Measurements from ENCODE around the gene UPF3A. TPM values are rescaled to one million over a fixed set of nuclear protein-coding genes. Genes with fewer than 3 reads are reported as not detected.

Gene UPF3A
- total RNA-seq, 1 donor from 2014 or later, result 14.1 TPM

- Histone ChIP-seq H3K9me3 (ENCODE audit: control insufficient read depth in 3 of 3, low read length in 3 of 3) (no peaks in the 10 kb centered on the region), H3K4me3 (ENCODE audit: low read length in 3 of 3) (no peak overlapping the region), H3K4me1 (ENCODE audit: control insufficient read depth in 3 of 3, insufficient read depth in 3 of 3, low read length in 3 of 3) (peaks cover 4 to 13% (median 8%) of the 10 kb centered on the region in 3 donors), H3K36me3 (ENCODE audit: control insufficient read depth in 3 of 3, insufficient read depth in 3 of 3, low read length in 3 of 3) (peaks cover 1 to 25% (median 18%) of the 10 kb centered on the region in 3 donors), H3K27me3 (ENCODE audit: control insufficient read depth in 3 of 3, insufficient read depth in 3 of 3, low read length in 3 of 3) (no peaks in the 10 kb centered on the region), H3K9ac (ENCODE audit: low read depth in 1 of 3, low read length in 3 of 3) (no peak overlapping the region), H3K27ac (ENCODE audit: low read depth, low read length) (no peak overlapping the region)
Measured at GRCh38 chr13:114279146-114279545, 2.3 kb upstream of the UPF3A start.

GRCh38 chr13:114279758-114280355 lies 1.5 kb upstream of the UPF3A start:
- Histone ChIP-seq H3K36me3 (ENCODE audit: control insufficient read depth in 3 of 3, insufficient read depth in 3 of 3, low read length in 3 of 3) (peaks cover 6 to 23% (median 17%) of the 10 kb centered on the region in 3 donors), H3K4me3 (ENCODE audit: low read length in 3 of 3) (no peak overlapping the region), H3K27ac (ENCODE audit: low read depth, low read length) (no peak overlapping the region), H3K4me1 (ENCODE audit: control insufficient read depth in 3 of 3, insufficient read depth in 3 of 3, low read length in 3 of 3) (peaks cover 4 to 13% (median 8%) of the 10 kb centered on the region in 3 donors), H3K9ac (ENCODE audit: low read depth in 1 of 3, low read length in 3 of 3) (peak overlapping the region in 1 of 3 donors; percentile 34), H3K27me3 (ENCODE audit: control insufficient read depth in 3 of 3, insufficient read depth in 3 of 3, low read length in 3 of 3) (no peaks in the 10 kb centered on the region), H3K9me3 (ENCODE audit: control insufficient read depth in 3 of 3, low read length in 3 of 3) (no peaks in the 10 kb centered on the region)

- Histone ChIP-seq H3K27ac (ENCODE audit: low read depth, low read length) (peak overlapping the region; percentile 74), H3K9ac (ENCODE audit: low read depth in 1 of 3, low read length in 3 of 3) (peak overlapping the region; percentile 79 to 84 (median 83)), H3K9me3 (ENCODE audit: control insufficient read depth in 3 of 3, low read length in 3 of 3) (no peaks in the 10 kb centered on the region), H3K4me1 (ENCODE audit: control insufficient read depth in 3 of 3, insufficient read depth in 3 of 3, low read length in 3 of 3) (peaks cover 4 to 13% (median 8%) of the 10 kb centered on the region in 3 donors), H3K36me3 (ENCODE audit: control insufficient read depth in 3 of 3, insufficient read depth in 3 of 3, low read length in 3 of 3) (peaks cover 10 to 26% (median 22%) of the 10 kb centered on the region in 3 donors), H3K4me3 (ENCODE audit: low read length in 3 of 3) (peak overlapping the region; percentile 79 to 88 (median 82)), H3K27me3 (ENCODE audit: control insufficient read depth in 3 of 3, insufficient read depth in 3 of 3, low read length in 3 of 3) (no peaks in the 10 kb centered on the region)
Measured at GRCh38 chr13:114282041-114282670, 755 bp downstream of the UPF3A start.

- H3K4me1 ChIP-seq (ENCODE audit: control insufficient read depth in 3 of 3, insufficient read depth in 3 of 3, low read length in 3 of 3), result peaks cover 4 to 13% (median 8%) of the 10 kb centered on the region in 3 donors
- H3K27ac ChIP-seq (ENCODE audit: low read depth, low read length), result no peak overlapping the region
- peaks cover 19 to 35% (median 31%) of the 10 kb centered on the region in 3 donors for H3K36me3 ChIP-seq (ENCODE audit: control insufficient read depth in 3 of 3, insufficient read depth in 3 of 3, low read length in 3 of 3)
- H3K9me3 ChIP-seq (ENCODE audit: control insufficient read depth in 3 of 3, low read length in 3 of 3), result no peaks in the 10 kb centered on the region
- H3K4me3 ChIP-seq (ENCODE audit: low read length in 3 of 3), result no peak overlapping the region
- no peaks in the 10 kb centered on the region for H3K27me3 ChIP-seq (ENCODE audit: control insufficient read depth in 3 of 3, insufficient read depth in 3 of 3, low read length in 3 of 3)
- no peak overlapping the region for H3K9ac ChIP-seq (ENCODE audit: low read depth in 1 of 3, low read length in 3 of 3)
Measured at GRCh38 chr13:114283576-114283975, 2.2 kb downstream of the UPF3A start.

GRCh38 chr13:114284680-114285079 lies 3.3 kb downstream of the UPF3A start:
- Histone ChIP-seq H3K4me1 (ENCODE audit: control insufficient read depth in 3 of 3, insufficient read depth in 3 of 3, low read length in 3 of 3) (peaks cover 4 to 13% (median 8%) of the 10 kb centered on the region in 3 donors), H3K27ac (ENCODE audit: low read depth, low read length) (no peak overlapping the region), H3K4me3 (ENCODE audit: low read length in 3 of 3) (no peak overlapping the region), H3K9ac (ENCODE audit: low read depth in 1 of 3, low read length in 3 of 3) (no peak overlapping the region), H3K36me3 (ENCODE audit: control insufficient read depth in 3 of 3, insufficient read depth in 3 of 3, low read length in 3 of 3) (peaks cover 21 to 39% (median 34%) of the 10 kb centered on the region in 3 donors), H3K9me3 (ENCODE audit: control insufficient read depth in 3 of 3, low read length in 3 of 3) (no peaks in the 10 kb centered on the region), H3K27me3 (ENCODE audit: control insufficient read depth in 3 of 3, insufficient read depth in 3 of 3, low read length in 3 of 3) (no peaks in the 10 kb centered on the region)

GRCh38 chr13:114285166-114285808 lies 3.9 kb downstream of the UPF3A start:
- Histone ChIP-seq H3K9me3 (ENCODE audit: control insufficient read depth in 3 of 3, low read length in 3 of 3) (no peaks in the 10 kb centered on the region), H3K4me1 (ENCODE audit: control insufficient read depth in 3 of 3, insufficient read depth in 3 of 3, low read length in 3 of 3) (peaks cover 4 to 13% (median 8%) of the 10 kb centered on the region in 3 donors), H3K4me3 (ENCODE audit: low read length in 3 of 3) (no peak overlapping the region), H3K36me3 (ENCODE audit: control insufficient read depth in 3 of 3, insufficient read depth in 3 of 3, low read length in 3 of 3) (peaks cover 25 to 43% (median 38%) of the 10 kb centered on the region in 3 donors), H3K27ac (ENCODE audit: low read depth, low read length) (no peak overlapping the region), H3K9ac (ENCODE audit: low read depth in 1 of 3, low read length in 3 of 3) (no peak overlapping the region), H3K27me3 (ENCODE audit: control insufficient read depth in 3 of 3, insufficient read depth in 3 of 3, low read length in 3 of 3) (no peaks in the 10 kb centered on the region)

- Histone ChIP-seq H3K27ac (ENCODE audit: low read depth, low read length) (no peak overlapping the region), H3K36me3 (ENCODE audit: control insufficient read depth in 3 of 3, insufficient read depth in 3 of 3, low read length in 3 of 3) (peaks cover 27 to 49% (median 40%) of the 10 kb centered on the region in 3 donors), H3K27me3 (ENCODE audit: control insufficient read depth in 3 of 3, insufficient read depth in 3 of 3, low read length in 3 of 3) (no peaks in the 10 kb centered on the region), H3K4me3 (ENCODE audit: low read length in 3 of 3) (no peak overlapping the region), H3K9ac (ENCODE audit: low read depth in 1 of 3, low read length in 3 of 3) (no peak overlapping the region), H3K9me3 (ENCODE audit: control insufficient read depth in 3 of 3, low read length in 3 of 3) (no peaks in the 10 kb centered on the region), H3K4me1 (ENCODE audit: control insufficient read depth in 3 of 3, insufficient read depth in 3 of 3, low read length in 3 of 3) (peaks cover 0 to 7% (median 3%) of the 10 kb centered on the region in 3 donors)
Measured at GRCh38 chr13:114286808-114287207, 5.4 kb downstream of the UPF3A start.

- H3K36me3 ChIP-seq (ENCODE audit: control insufficient read depth in 3 of 3, insufficient read depth in 3 of 3, low read length in 3 of 3), result peaks cover 36 to 56% (median 48%) of the 10 kb centered on the region in 3 donors
- no peak overlapping the region for H3K4me3 ChIP-seq (ENCODE audit: low read length in 3 of 3)
- H3K27me3 ChIP-seq (ENCODE audit: control insufficient read depth in 3 of 3, insufficient read depth in 3 of 3, low read length in 3 of 3), result no peaks in the 10 kb centered on the region
- H3K9ac ChIP-seq (ENCODE audit: low read depth in 1 of 3, low read length in 3 of 3), result no peak overlapping the region
- H3K4me1 ChIP-seq (ENCODE audit: control insufficient read depth in 3 of 3, insufficient read depth in 3 of 3, low read length in 3 of 3), result no peaks in the 10 kb centered on the region
- no peaks in the 10 kb centered on the region for H3K9me3 ChIP-seq (ENCODE audit: control insufficient read depth in 3 of 3, low read length in 3 of 3)
- no peak overlapping the region for H3K27ac ChIP-seq (ENCODE audit: low read depth, low read length)
Measured at GRCh38 chr13:114288157-114288591, 6.8 kb downstream of the UPF3A start.

- H3K9me3 ChIP-seq (ENCODE audit: control insufficient read depth in 3 of 3, low read length in 3 of 3), result no peaks in the 10 kb centered on the region
- H3K4me3 ChIP-seq (ENCODE audit: low read length in 3 of 3), result no peak overlapping the region
- no peaks in the 10 kb centered on the region for H3K27me3 ChIP-seq (ENCODE audit: control insufficient read depth in 3 of 3, insufficient read depth in 3 of 3, low read length in 3 of 3)
- H3K4me1 ChIP-seq (ENCODE audit: control insufficient read depth in 3 of 3, insufficient read depth in 3 of 3, low read length in 3 of 3), result no peaks in the 10 kb centered on the region
- no peak overlapping the region for H3K9ac ChIP-seq (ENCODE audit: low read depth in 1 of 3, low read length in 3 of 3)
- no peak overlapping the region for H3K27ac ChIP-seq (ENCODE audit: low read depth, low read length)
- peaks cover 26 to 42% (median 39%) of the 10 kb centered on the region in 3 donors for H3K36me3 ChIP-seq (ENCODE audit: control insufficient read depth in 3 of 3, insufficient read depth in 3 of 3, low read length in 3 of 3)
Measured at GRCh38 chr13:114296448-114296847, 15.0 kb downstream of the UPF3A start.

- Histone ChIP-seq H3K9me3 (ENCODE audit: control insufficient read depth in 3 of 3, low read length in 3 of 3) (no peaks in the 10 kb centered on the region), H3K36me3 (ENCODE audit: control insufficient read depth in 3 of 3, insufficient read depth in 3 of 3, low read length in 3 of 3) (peaks cover 27 to 43% (median 39%) of the 10 kb centered on the region in 3 donors), H3K4me3 (ENCODE audit: low read length in 3 of 3) (no peak overlapping the region), H3K9ac (ENCODE audit: low read depth in 1 of 3, low read length in 3 of 3) (no peak overlapping the region), H3K4me1 (ENCODE audit: control insufficient read depth in 3 of 3, insufficient read depth in 3 of 3, low read length in 3 of 3) (no peaks in the 10 kb centered on the region), H3K27ac (ENCODE audit: low read depth, low read length) (no peak overlapping the region), H3K27me3 (ENCODE audit: control insufficient read depth in 3 of 3, insufficient read depth in 3 of 3, low read length in 3 of 3) (no peaks in the 10 kb centered on the region)
Measured at GRCh38 chr13:114296902-114297301, 15.5 kb downstream of the UPF3A start.
